ENCODE data around the gene NFYC.
A peak's percentile ranks its signal among the peaks of the same experiment; 100 is the strongest.
"Not testable (repeated sequence)": the region's sequence is repeated elsewhere in the genome, so short reads cannot be mapped to it uniquely, and the experiment has no call there.

Gene NFYC

GRCh38 chr1:40697436-40697835, 5.9 kb downstream of the NFYC start:
- Mint-ChIP-seq H3K27me3 (ENCODE audit: low read depth, poor library complexity) (no peaks in the 10 kb centered on the region), H3K4me3 (no peak overlapping the region), H3K4me1 (peaks cover 40% of the 10 kb centered on the region), H3K36me3 (ENCODE audit: low read depth) (no peaks in the 10 kb centered on the region), H3K9me3 (no peaks in the 10 kb centered on the region), H3K27ac (no peak overlapping the region)
- no peak for DNase-seq
- no peak for TF ChIP-seq CTCF (IDR thresholded peaks at IDR 0.05)

GRCh38 chr1:40699787-40700186, 8.3 kb downstream of the NFYC start:
- Mint-ChIP-seq H3K27ac (no peak overlapping the region), H3K27me3 (ENCODE audit: low read depth, poor library complexity) (no peaks in the 10 kb centered on the region), H3K4me3 (no peak overlapping the region), H3K36me3 (ENCODE audit: low read depth) (peaks cover 5% of the 10 kb centered on the region), H3K4me1 (peaks cover 33% of the 10 kb centered on the region), H3K9me3 (no peaks in the 10 kb centered on the region)
- no peak for TF ChIP-seq CTCF (IDR thresholded peaks at IDR 0.05)
- no peak for DNase-seq

DNA sequence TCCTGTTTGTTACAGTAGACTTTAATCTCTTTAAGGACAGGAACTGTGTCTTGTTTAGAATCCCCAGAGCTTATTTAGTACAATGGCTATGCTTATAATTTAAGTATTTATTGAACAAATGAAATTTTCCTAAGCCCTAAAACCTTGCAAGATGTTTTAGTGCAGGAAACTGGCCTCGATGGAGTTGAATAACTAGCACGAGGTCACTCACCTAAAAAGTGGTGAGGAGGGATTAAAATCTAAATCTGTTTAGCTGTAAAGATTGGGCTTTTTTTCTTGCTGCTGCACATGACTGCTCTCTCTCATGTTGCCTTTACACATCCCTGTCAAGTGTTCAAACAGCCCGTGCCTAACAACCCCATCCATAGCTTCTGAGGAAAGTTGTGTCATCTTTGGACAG, 10.2 kb downstream of the NFYC start:
- no peak for TF ChIP-seq CTCF (IDR thresholded peaks at IDR 0.05)
- no peak for DNase-seq
- Mint-ChIP-seq H3K9me3 (no peaks in the 10 kb centered on the region), H3K36me3 (ENCODE audit: low read depth) (peaks cover 5% of the 10 kb centered on the region), H3K4me3 (no peak overlapping the region), H3K4me1 (peaks cover 29% of the 10 kb centered on the region), H3K27ac (peak overlapping the region; percentile 79), H3K27me3 (ENCODE audit: low read depth, poor library complexity) (no peaks in the 10 kb centered on the region)

- not testable (repeated sequence) for H3K27ac Mint-ChIP-seq; H3K4me3 Mint-ChIP-seq; H3K36me3 Mint-ChIP-seq (ENCODE audit: low read depth); DNase-seq; H3K27me3 Mint-ChIP-seq (ENCODE audit: low read depth, poor library complexity); H3K9me3 Mint-ChIP-seq
- peaks cover 27% of the 10 kb centered on the region for H3K4me1 Mint-ChIP-seq
These were observed 11.3 kb downstream of the NFYC start for GRCh38 chr1:40702810-40703209.

DNA sequence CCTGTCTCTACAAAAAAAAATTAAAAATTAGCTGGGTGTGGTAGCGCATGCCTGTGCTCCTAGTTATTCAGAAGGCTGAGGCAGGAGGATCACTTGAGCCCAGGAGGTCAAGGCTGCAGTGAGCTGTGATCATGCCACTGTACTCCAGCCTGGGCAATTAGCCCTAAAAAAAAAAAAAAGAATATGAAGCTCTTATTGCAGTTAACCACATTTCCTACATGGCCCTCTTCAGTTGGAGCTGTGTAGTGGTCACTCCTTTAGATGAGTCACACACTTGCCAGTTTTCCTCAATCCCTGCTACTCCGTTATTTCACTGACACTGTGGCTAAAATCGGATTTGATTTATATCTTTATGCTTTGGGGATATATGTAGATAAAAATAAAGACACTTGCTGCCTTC, 11.8 kb downstream of the NFYC start:
- no peak for TF ChIP-seq CTCF (IDR thresholded peaks at IDR 0.05)
- Mint-ChIP-seq H3K4me1 (peaks cover 30% of the 10 kb centered on the region), H3K4me3 (no peak overlapping the region), H3K27me3 (ENCODE audit: low read depth, poor library complexity) (no peaks in the 10 kb centered on the region), H3K27ac (no peak overlapping the region), H3K36me3 (ENCODE audit: low read depth) (peaks cover 5% of the 10 kb centered on the region), H3K9me3 (no peaks in the 10 kb centered on the region)
- DNase-seq, result no peak

- no peak for TF ChIP-seq CTCF (IDR thresholded peaks at IDR 0.05)
- H3K4me3 Mint-ChIP-seq, result no peak overlapping the region
- H3K27me3 Mint-ChIP-seq (ENCODE audit: low read depth, poor library complexity), result no peaks in the 10 kb centered on the region
- H3K9me3 Mint-ChIP-seq, result no peaks in the 10 kb centered on the region
- H3K4me1 Mint-ChIP-seq, result peaks cover 40% of the 10 kb centered on the region
- H3K36me3 Mint-ChIP-seq (ENCODE audit: low read depth), result peaks cover 5% of the 10 kb centered on the region
- no peak overlapping the region for H3K27ac Mint-ChIP-seq
- no peak for DNase-seq
These were observed 13.6 kb downstream of the NFYC start for GRCh38 chr1:40704817-40705733.

Measured in nephron progenitor cell (in vitro differentiated cells).